HAP-1 (cell line): ENCODE data around the gene MORN1.
"Not testable (repeated sequence)": the region's sequence is repeated elsewhere in the genome, so short reads cannot be mapped to it uniquely, and the experiment has no call there.

ENCODE experiments used
- DNase-seq, 2 experiments: peaks; one replicate each; pipeline ENCODE4 v3.0.0-alpha.2; 2016 to 2020; ENCODE audit warnings: low spot score in 2 of 2
- H3K27me3 ChIP-seq: fragments of 250-450 bp; sonication (Bioruptor Pico); 2 replicates; pipeline ENCODE4 v1.5.1; 2020; ENCODE audit warnings: low read depth, mild to moderate bottlenecking, moderate library complexity
- H3K36me3 ChIP-seq: fragments of 250-450 bp; sonication (Bioruptor Pico); replicated peaks from 2 replicates; pipeline ENCODE4 v1.5.1; 2020; ENCODE audit warnings: mild to moderate bottlenecking
- H3K4me1 ChIP-seq: fragments of 250-450 bp; sonication (Bioruptor Pico); 2 replicates; pipeline ENCODE4 v1.5.1; 2020; ENCODE audit warnings: mild to moderate bottlenecking
- H3K4me3 ChIP-seq: fragments of 250-450 bp; sonication (Bioruptor Pico); 2 replicates; pipeline ENCODE4 v1.5.1; 2020; ENCODE audit warnings: mild to moderate bottlenecking, moderate library complexity
- H3K9me3 ChIP-seq: fragments of 250-450 bp; sonication (Bioruptor Pico); 2 replicates; pipeline ENCODE4 v1.5.1; 2020; ENCODE audit warnings: mild to moderate bottlenecking, moderate library complexity
- in situ Hi-C: fragments of 300-500 bp; cut with MboI; formaldehyde crosslinking; loops from 3 replicates; pipeline ENCODE4 v1.14.3; 2020; ENCODE audit warnings: low sequenced_read_pairs, inconsistent platforms, mixed read lengths

MORN1 gene

DNA sequence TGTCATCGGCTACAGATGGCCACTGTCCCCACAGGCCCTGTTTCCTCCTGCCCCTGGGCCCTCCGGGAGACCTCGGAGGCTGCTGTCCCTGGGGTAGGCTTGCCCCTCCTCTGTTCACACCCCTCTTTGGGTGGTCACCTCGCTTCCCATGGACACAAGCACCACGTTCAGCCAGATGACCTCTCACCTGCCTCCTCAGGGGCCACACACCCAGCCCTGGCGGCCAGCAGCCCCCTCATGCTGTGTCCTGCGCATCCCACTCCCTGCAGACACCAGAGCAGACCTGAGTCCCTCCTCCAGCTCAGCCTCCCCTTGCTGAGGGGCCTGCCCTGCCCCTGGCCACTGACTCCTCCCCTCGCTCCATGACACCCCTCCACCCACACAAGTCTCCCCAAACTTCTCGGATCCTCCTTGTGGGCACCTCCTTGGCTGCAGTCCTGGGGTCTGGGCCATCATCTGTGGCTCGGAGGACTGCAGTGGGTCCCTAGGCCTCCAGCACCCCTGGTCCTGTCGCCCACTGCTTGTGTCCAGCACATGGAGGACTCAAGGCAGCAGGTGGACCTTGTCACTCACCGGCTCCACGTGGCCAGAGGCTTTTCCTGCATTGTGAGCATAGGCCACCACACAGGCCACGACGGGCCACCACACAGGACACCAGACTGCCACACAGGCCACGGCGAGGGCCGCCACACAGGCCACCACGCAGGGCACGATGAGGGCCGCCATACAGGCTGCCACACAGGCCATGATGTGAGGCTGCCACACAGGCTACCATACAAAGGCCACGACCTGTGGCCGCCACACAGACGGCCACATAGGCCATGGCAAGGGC, 51.1 kb downstream of the MORN1 start:
- no peaks in the 10 kb centered on the region for H3K27me3 ChIP-seq
- in situ Hi-C loops, result no loop called here

GRCh38 chr1:2339206-2340085, 51.9 kb downstream of the MORN1 start:
- Histone ChIP-seq H3K9me3 (no peaks in the 10 kb centered on the region), H3K4me1 (no peaks in the 10 kb centered on the region), H3K36me3 (no peaks in the 10 kb centered on the region), H3K27me3 (no peaks in the 10 kb centered on the region), H3K4me3 (no peak overlapping the region)
- DNase-seq, result no peak
- in situ Hi-C loops, result no loop called here

More for the DNA sequence above, 51.1 kb downstream of the MORN1 start:
- Histone ChIP-seq H3K4me3 (no peak overlapping the region), H3K36me3 (no peaks in the 10 kb centered on the region), H3K4me1 (no peaks in the 10 kb centered on the region), H3K9me3 (no peaks in the 10 kb centered on the region)
- no peak for DNase-seq

GRCh38 chr1:2337501-2337900, 53.9 kb downstream of the MORN1 start:
- H3K4me1 ChIP-seq, result no peaks in the 10 kb centered on the region
- H3K4me3 ChIP-seq, result no peak overlapping the region
- no peaks in the 10 kb centered on the region for H3K36me3 ChIP-seq
- in situ Hi-C loops, result no loop called here
- H3K27me3 ChIP-seq, result no peaks in the 10 kb centered on the region
- no peaks in the 10 kb centered on the region for H3K9me3 ChIP-seq
- no peak for DNase-seq

DNA sequence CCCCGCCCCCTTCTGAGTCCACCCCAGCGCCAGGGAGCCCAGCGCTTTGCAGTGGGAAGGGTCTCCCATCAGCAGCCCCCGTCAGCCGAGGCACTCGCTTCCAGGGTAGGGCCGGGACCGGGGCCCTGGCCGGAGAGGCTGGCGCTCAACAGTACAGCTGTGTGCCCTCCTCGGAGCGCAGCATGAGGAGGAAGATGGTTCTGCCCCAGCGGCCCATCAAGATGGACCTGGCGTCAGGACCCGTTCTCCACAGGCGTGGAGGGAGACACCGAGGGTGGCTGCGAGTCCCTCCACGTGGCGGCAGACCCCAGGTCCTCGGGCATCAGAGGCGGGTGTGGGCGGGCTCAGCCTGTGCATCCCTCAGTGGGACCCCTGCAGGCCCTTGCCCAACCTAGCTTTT, 54.3 kb downstream of the MORN1 start:
- DNase-seq, result no peak
- H3K27me3 ChIP-seq, result no peaks in the 10 kb centered on the region
- no peaks in the 10 kb centered on the region for H3K4me1 ChIP-seq
- no peaks in the 10 kb centered on the region for H3K36me3 ChIP-seq
- H3K4me3 ChIP-seq, result no peak overlapping the region
- no peaks in the 10 kb centered on the region for H3K9me3 ChIP-seq
- in situ Hi-C loops, result no loop called here

DNA sequence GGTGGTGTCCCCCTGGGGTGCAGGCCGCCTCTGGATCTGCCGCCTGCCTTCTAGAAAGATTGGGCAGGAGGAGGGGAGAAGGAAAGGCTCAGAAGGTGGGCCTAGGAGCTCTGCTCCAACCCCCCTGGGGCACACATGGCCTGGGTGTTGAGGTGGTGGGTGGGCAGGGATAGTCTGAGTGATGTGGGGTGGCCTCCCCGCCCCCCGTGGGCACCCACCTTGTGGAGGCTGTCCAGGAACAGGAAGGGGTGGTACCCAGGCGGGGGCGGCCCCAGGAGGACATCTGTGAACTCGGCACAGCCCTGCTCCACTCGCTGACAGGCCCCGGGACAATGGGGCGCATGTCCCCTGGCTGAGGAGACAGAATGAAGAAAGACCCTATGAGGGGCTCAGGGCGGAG, 54.9 kb downstream of the MORN1 start:
- no peaks in the 10 kb centered on the region for H3K27me3 ChIP-seq

GRCh38 chr1:2335721-2336455, 55.5 kb downstream of the MORN1 start:
- Histone ChIP-seq H3K4me1 (no peaks in the 10 kb centered on the region), H3K36me3 (no peaks in the 10 kb centered on the region), H3K27me3 (no peaks in the 10 kb centered on the region), H3K9me3 (no peaks in the 10 kb centered on the region), H3K4me3 (no peak overlapping the region)
- in situ Hi-C loops, result no loop called here
- DNase-seq, result no peak

More for the DNA sequence above, 54.9 kb downstream of the MORN1 start:
- Histone ChIP-seq H3K4me3 (no peak overlapping the region), H3K36me3 (no peaks in the 10 kb centered on the region), H3K9me3 (no peaks in the 10 kb centered on the region), H3K4me1 (no peaks in the 10 kb centered on the region)
- DNase-seq, result no peak
- in situ Hi-C loops, result no loop called here

- Histone ChIP-seq H3K4me3 (no peak overlapping the region), H3K9me3 (no peaks in the 10 kb centered on the region), H3K4me1 (no peaks in the 10 kb centered on the region), H3K27me3 (no peaks in the 10 kb centered on the region), H3K36me3 (no peaks in the 10 kb centered on the region)
- no peak for DNase-seq
- in situ Hi-C loops, result no loop called here
These were observed 56.3 kb downstream of the MORN1 start for GRCh38 chr1:2334883-2335534.

DNA sequence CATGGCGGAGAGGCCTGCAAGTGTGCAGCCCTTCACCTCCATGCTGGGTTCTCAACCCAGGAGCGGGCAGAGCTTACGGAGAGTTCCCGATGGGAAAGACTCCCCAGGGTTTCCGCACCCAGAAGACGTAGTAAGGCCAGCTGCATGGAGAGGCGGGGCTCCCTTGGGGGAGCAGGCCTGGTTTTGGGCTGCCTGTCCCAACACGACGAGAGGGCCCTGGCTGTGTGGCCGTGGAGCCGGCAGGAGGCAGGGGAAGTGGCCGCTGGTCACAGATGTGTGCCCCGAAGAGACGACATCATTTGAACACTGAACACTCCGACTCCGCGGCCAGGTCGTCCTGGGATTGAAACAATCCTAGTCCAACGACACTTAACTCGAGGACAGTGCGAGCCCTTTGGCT, 57.0 kb downstream of the MORN1 start:
- in situ Hi-C loops, result no loop called here
- no peak for DNase-seq

GRCh38 chr1:2331580-2331979, 59.8 kb downstream of the MORN1 start:
- H3K36me3 ChIP-seq, H3K27me3 ChIP-seq, H3K4me1 ChIP-seq, H3K4me3 ChIP-seq, DNase-seq, in situ Hi-C loops, H3K9me3 ChIP-seq: not testable (repeated sequence)

More for the DNA sequence above, 57.0 kb downstream of the MORN1 start:
- no peak overlapping the region for H3K4me3 ChIP-seq
- H3K27me3 ChIP-seq, result no peaks in the 10 kb centered on the region
- H3K9me3 ChIP-seq, result no peaks in the 10 kb centered on the region
- no peaks in the 10 kb centered on the region for H3K4me1 ChIP-seq
- H3K36me3 ChIP-seq, result no peaks in the 10 kb centered on the region

- H3K4me1 ChIP-seq, result no peaks in the 10 kb centered on the region
- no peak for DNase-seq
- H3K4me3 ChIP-seq, result no peak overlapping the region
- no peaks in the 10 kb centered on the region for H3K9me3 ChIP-seq
- no peaks in the 10 kb centered on the region for H3K36me3 ChIP-seq
- no peaks in the 10 kb centered on the region for H3K27me3 ChIP-seq
- in situ Hi-C loops, result no loop called here
These were observed 60.2 kb downstream of the MORN1 start for GRCh38 chr1:2331200-2331544.

DNA sequence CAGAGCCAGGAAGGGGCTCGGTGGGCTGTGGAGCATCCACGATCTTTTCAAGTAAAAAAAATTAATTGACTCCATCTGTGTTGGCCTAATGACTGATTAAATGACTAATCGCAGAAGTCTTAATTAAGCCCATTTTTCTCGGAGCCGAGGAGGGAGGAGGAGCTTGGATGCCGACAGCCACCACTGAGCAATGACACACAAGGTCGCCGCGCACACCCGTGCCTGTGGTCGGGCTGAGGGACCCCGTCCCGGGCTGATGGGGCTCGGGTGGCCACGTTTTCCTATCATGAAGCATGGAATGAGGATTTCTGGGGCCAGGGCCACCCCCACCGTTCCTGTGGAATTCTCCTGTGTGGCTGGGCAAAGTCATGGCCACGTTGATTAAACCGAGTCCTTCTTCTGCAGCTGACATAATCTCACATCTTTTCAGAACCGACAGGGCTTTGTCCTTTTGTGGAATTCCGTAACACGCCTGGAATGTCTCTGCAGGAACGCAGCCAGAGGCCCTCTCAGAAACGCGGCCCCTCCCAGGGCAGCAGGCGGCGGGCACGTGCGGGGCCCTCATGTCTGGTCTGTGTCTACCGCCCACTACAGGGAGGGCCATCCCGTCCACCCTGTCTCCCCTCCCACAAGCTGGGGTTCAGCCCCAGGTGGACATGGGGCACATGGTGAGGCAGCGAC, 60.7 kb downstream of the MORN1 start:
- DNase-seq, result no peak
- no peaks in the 10 kb centered on the region for H3K27me3 ChIP-seq
- no peaks in the 10 kb centered on the region for H3K4me1 ChIP-seq
- H3K36me3 ChIP-seq, result no peaks in the 10 kb centered on the region
- no peak overlapping the region for H3K4me3 ChIP-seq
- no peaks in the 10 kb centered on the region for H3K9me3 ChIP-seq
- in situ Hi-C loops, result no loop called here

DNA sequence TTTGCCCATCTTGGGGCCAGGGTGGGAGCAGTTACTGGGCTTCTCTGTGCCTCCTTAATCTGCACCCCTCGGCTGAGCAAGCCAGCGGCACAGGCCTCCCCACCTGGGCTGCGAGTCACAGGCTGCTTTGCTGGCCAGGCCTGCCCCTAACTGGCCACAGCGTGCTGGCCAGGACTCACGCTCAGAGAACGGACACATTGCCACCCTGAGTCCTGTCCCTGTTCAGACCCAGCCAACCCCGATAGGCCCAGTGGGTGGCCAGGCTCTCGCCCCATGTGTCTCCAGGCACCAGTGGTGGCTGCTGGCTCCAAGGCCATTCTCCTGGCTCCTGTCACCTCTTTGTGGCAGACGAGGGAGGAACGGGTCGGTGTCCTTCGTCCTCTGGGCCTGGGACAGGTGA, 61.3 kb downstream of the MORN1 start:
- Histone ChIP-seq H3K4me1 (no peaks in the 10 kb centered on the region), H3K4me3 (no peak overlapping the region), H3K27me3 (no peaks in the 10 kb centered on the region), H3K9me3 (no peaks in the 10 kb centered on the region), H3K36me3 (no peaks in the 10 kb centered on the region)
- no peak for DNase-seq
- in situ Hi-C loops, result no loop called here
